ENCODE measurements around the gene PCDHGA2.

GRCh38 chr5:141322261-141322660, 16.3 kb upstream of the PCDHGA2 start:
- TF ChIP-seq CTCF (IDR thresholded peaks at IDR 0.05; ENCODE audit: insufficient read depth, low read length) (no peak), POLR2AphosphoS5 (IDR thresholded peaks at IDR 0.05; ENCODE audit: low read depth) (no peak), REST (IDR thresholded peaks at IDR 0.05; ENCODE audit: insufficient replicate concordance, low read depth) (no peak), GABPA (IDR thresholded peaks at IDR 0.05; ENCODE audit: low read depth) (no peak)

Data from HL-60 (cell line).